Neuron (in vitro differentiated cells): ENCODE measurements around the gene LNX2.

ENCODE experiments used
- H2AFZ ChIP-seq: one replicate; pipeline ENCODE4 v1.6.1; 2013; ENCODE audit warnings: low read depth, mild to moderate bottlenecking, inconsistent platforms, low read length, moderate library complexity
- H3K27me3 ChIP-seq: one replicate; pipeline ENCODE4 v1.6.1; 2013; ENCODE audit warnings: low read length; ENCODE audit not compliant: insufficient read depth
- H3K36me3 ChIP-seq: one replicate; pipeline ENCODE4 v1.6.1; 2013; ENCODE audit warnings: low read length; ENCODE audit not compliant: insufficient read depth
- H3K4me1 ChIP-seq: one replicate; pipeline ENCODE4 v1.6.1; 2013; ENCODE audit warnings: low read length; ENCODE audit not compliant: insufficient read depth
- H3K4me3 ChIP-seq: 2 replicates; pipeline ENCODE4 v1.5.1; 2013; ENCODE audit warnings: mild to moderate bottlenecking, low read length, moderate library complexity
- H3K9me3 ChIP-seq: one replicate; pipeline ENCODE4 v1.6.1; 2013; ENCODE audit warnings: low read length

LNX2 gene

DNA sequence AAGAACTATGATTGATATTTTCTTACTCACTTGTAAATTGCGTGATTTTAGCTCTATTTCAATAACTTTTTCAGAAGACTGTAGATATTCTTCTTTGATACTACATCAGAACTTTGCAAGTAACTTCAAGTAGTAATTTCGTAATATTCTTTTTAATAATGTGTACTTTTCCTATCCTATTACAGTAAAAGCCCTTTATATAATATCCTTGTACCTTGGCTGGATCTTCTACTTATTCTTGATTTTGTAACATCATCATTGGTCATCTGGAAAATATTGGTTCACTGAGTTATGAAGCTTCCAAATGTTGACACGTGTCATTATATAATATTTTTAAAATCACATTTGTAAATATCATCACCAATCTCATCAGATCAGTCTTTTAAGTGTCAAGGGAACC, 33.7 kb upstream of the LNX2 start:
- peaks cover 13% of the 10 kb centered on the region for H3K9me3 ChIP-seq
- H3K27me3 ChIP-seq = no peaks in the 10 kb centered on the region
- H3K4me3 ChIP-seq = no peak overlapping the region
- no peak overlapping the region for H2AFZ ChIP-seq
- peaks cover 3% of the 10 kb centered on the region for H3K4me1 ChIP-seq
- peaks cover 33% of the 10 kb centered on the region for H3K36me3 ChIP-seq

DNA sequence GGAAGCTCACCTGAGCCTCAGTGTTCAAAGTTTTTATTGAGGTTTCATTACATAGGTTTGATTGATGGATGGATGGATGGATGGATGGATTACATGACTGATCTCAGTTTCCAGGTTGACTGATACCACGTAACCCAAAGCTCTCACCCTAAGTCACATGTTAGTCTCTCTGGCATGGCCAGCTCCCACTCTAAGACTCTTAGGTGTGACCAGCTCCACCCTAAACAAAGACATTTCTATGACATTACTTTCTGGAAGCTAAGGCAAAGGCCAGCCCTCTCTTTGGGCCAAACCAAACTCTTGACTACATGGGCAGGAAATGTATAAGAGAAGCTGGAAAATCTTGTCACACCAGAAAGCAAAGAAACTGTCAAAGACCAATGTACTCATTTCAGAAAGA, 30.0 kb upstream of the LNX2 start:
- no peak overlapping the region for H3K4me3 ChIP-seq
- H3K27me3 ChIP-seq = no peaks in the 10 kb centered on the region
- peaks cover 16% of the 10 kb centered on the region for H3K9me3 ChIP-seq
- H2AFZ ChIP-seq = no peak overlapping the region
- H3K36me3 ChIP-seq = peaks cover 42% of the 10 kb centered on the region
- H3K4me1 ChIP-seq = no peaks in the 10 kb centered on the region

DNA sequence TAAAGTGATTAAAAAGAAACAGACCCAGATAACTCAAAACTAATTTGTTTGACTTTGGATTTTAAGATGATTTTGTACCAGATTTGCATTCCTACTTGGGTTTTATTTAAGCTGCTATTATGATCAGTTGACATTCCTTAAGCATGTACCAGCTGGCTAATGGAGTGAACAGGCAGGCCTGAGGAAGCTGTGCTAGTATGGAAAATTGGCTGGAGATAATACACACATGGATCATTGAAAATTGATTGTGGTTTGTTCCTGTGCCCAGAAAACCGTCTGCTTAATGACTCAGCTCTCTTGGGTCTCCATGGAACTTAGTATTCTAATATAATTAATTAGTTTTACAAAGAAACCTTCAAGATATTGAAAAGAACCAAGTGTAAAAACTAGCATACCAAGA, 24.0 kb upstream of the LNX2 start:
- Histone ChIP-seq H3K27me3 (no peaks in the 10 kb centered on the region), H3K4me1 (no peaks in the 10 kb centered on the region), H3K4me3 (no peak overlapping the region), H3K36me3 (peaks cover 12% of the 10 kb centered on the region), H2AFZ (no peak overlapping the region), H3K9me3 (peaks cover 5% of the 10 kb centered on the region)

DNA sequence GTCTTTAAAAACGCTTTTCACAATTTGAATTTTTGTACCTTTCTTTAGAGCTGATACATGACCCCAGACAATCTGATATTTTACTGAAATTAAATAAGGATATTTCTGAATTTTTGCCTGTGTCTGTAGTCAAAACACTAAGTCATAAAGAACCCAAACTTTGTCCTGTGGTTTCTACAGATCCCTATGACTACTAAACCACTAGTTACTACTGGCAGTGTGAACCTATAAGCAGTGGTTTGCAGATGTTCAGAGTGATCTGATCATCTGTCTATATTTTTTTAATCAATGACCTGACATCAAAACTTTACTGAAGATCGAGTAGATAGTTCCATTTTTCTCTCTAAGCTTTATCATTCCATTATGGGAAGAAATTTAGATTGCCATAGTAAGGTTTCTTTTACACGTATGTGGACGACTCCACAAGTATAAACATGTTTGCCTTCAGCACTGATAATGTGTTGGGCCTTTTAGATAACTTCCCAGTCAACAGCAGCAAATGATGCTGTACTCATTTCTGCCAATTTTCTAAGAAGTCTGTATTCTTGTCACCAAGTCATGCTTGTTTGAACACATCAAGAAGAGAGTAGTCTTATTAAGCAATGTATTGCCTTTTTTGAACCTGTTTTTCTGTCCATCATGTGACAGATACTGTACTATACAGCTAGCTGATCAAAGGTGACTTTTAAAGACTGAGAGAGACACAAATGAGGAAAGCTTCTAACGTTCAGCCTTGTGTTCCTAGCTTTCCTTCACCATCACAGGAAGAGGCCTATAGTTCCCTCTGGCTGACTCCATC, 23.2 kb upstream of the LNX2 start:
- no peak overlapping the region for H3K4me3 ChIP-seq
- H3K27me3 ChIP-seq = no peaks in the 10 kb centered on the region
- H3K4me1 ChIP-seq = peaks cover under 1% of the 10 kb centered on the region
- no peak overlapping the region for H2AFZ ChIP-seq
- no peaks in the 10 kb centered on the region for H3K9me3 ChIP-seq
- H3K36me3 ChIP-seq = peaks cover 4% of the 10 kb centered on the region

DNA sequence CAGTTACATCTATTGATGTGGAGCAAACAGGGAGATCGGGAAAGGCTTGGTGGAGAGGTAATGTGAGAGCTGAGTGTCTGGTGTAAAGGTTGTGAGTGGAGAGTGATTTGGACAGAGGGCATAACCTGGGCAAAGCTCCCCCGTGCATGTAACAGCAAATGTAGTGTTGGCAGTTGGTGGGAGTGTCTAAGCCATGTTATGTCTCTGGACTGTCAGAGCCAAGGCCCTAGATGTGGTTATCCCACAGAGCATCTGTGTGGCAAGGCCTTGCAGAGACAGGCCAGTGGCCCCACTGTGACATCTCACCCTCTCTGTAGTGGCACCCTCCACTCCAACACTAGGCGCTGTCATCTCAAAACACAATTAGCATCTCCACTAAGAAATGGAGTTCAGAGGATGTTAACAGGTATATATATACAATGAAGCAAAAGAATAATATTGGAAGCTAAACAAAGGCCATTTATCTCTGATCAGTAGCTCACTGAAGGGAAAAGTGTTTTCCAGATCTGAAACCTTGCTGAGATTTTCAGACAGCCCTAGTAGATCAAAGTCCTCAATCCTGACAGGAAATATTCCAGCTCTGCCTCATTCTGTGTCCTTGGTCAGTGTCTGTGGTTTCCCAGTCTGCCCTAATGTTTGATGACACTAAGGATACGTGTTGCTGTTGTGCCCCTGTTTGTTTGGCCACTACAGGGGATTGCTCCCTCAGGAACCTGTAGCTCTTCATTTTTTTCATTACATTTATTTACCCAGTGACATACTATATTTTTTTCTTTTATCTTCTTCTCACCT, 21.6 kb upstream of the LNX2 start:
- Histone ChIP-seq H3K36me3 (no peaks in the 10 kb centered on the region), H3K27me3 (no peaks in the 10 kb centered on the region), H2AFZ (no peak overlapping the region), H3K4me1 (peaks cover 5% of the 10 kb centered on the region), H3K4me3 (no peak overlapping the region), H3K9me3 (no peaks in the 10 kb centered on the region)

DNA sequence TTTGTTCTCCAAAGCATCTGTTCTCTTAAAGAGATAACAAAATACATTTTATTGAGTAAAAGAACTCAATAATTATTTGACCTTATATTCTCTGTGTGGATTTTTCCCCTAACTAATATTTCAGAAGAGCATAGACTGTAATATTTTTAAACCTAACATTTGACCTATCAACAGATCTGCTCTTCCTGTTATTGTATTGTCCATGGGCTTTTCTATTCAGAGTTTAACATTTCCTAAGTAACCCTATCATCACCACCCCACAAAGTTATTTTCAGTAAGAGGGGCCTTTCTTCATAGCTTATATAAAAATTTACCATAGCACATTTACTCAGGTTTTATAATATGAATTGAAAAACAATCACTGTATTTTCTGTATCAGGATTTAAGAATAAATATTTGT, 18.9 kb upstream of the LNX2 start:
- Histone ChIP-seq H3K4me1 (peaks cover 5% of the 10 kb centered on the region), H3K36me3 (peaks cover 6% of the 10 kb centered on the region), H3K9me3 (no peaks in the 10 kb centered on the region), H2AFZ (no peak overlapping the region), H3K4me3 (no peak overlapping the region), H3K27me3 (no peaks in the 10 kb centered on the region)

DNA sequence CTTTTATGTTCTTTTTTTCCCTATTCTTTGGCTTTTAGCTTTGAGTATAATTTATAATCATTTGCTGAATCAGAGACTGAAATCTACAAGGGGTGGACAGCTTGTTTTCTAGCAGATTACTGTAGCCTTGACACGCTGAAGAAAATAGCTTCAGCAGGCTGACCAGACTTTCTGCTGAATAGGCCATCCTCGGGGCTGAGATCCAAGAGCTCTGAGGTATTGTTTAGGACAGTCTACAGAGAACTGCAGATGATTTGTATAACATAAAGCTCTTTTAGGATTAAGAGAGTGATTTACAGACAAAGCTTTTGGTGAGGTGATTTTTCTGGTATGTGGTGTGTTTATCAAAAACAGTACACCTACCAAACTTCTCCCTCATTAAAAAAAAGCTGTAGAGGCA, 18.2 kb upstream of the LNX2 start:
- no peaks in the 10 kb centered on the region for H3K9me3 ChIP-seq
- H3K4me3 ChIP-seq = no peak overlapping the region
- H3K27me3 ChIP-seq = no peaks in the 10 kb centered on the region
- no peak overlapping the region for H2AFZ ChIP-seq
- peaks cover 5% of the 10 kb centered on the region for H3K4me1 ChIP-seq
- H3K36me3 ChIP-seq = peaks cover 10% of the 10 kb centered on the region

DNA sequence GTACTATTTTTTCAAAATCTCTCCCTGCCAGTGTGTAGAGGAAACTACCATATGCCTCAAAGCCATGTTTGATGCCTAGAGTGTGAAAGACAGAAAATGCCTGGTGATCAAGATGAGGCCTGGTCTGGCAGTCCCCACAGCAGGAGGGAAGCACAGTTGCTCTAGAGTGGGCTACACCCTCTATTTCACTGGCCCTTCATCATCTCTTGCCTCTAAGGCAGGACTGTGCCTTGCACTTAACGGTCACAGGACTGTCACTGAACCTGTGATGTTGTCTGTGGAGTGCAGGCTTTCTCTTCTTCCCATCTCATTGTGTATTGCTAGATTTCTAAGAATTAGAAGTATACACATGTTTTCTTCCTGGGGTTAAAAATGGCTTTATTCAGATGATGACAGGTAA, 17.7 kb upstream of the LNX2 start:
- Histone ChIP-seq H3K4me3 (no peak overlapping the region), H3K4me1 (peaks cover 5% of the 10 kb centered on the region), H3K27me3 (no peaks in the 10 kb centered on the region), H3K36me3 (peaks cover 10% of the 10 kb centered on the region), H2AFZ (no peak overlapping the region), H3K9me3 (no peaks in the 10 kb centered on the region)

DNA sequence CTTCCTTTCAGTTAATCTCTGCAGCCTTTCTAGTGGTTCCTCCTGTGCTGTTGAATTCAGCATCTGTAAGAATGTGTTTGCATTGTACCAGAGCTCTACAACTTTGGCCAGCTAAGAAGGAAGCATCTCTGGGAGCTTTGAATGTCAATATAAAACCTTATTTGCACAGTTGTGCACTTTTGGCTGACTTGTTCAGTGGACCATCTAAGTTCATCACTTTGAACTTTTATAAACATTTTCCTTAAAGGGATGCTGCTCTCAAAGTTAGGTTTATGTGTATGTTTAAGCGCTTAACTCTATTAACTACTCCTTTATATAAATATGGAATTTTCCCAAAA, 16.9 kb upstream of the LNX2 start:
- Histone ChIP-seq H3K9me3 (no peaks in the 10 kb centered on the region), H3K4me3 (no peak overlapping the region), H2AFZ (no peak overlapping the region), H3K36me3 (peaks cover 12% of the 10 kb centered on the region), H3K27me3 (no peaks in the 10 kb centered on the region), H3K4me1 (peaks cover 5% of the 10 kb centered on the region)

DNA sequence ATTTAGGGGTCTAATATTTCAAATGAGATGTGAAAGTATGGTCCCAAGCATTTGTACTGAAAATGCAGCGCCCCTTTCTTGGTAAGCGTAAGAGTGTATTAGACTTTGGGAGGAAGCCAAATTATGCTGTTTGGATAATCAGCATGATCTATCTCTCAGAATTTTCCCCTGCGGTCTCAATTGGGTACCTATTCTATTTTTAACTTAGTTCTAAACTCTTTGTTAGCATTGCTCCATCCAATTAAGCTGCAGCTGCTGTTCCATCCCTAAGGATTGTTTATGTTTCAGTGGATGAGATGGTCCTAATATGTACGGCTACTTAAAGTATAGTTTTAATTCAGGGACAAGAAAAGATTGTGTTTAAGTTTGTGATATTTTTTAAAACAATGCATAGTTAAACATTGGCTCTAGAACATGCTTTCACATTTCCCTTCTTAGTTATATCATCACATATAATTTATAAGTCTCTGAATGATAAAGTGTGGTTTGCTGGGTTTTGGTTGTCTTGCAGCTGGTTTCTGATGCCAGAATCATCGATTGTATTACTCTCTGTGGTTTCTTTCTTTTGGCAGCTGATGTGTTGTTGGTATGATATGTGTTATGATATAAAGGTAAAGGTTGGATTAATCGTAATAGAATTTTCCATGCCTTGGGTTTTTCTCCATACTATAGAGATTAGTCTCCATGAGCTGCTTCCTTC, 16.4 kb upstream of the LNX2 start:
- Histone ChIP-seq H2AFZ (no peak overlapping the region), H3K4me1 (peaks cover 5% of the 10 kb centered on the region), H3K27me3 (no peaks in the 10 kb centered on the region), H3K4me3 (no peak overlapping the region), H3K36me3 (peaks cover 17% of the 10 kb centered on the region), H3K9me3 (no peaks in the 10 kb centered on the region)

DNA sequence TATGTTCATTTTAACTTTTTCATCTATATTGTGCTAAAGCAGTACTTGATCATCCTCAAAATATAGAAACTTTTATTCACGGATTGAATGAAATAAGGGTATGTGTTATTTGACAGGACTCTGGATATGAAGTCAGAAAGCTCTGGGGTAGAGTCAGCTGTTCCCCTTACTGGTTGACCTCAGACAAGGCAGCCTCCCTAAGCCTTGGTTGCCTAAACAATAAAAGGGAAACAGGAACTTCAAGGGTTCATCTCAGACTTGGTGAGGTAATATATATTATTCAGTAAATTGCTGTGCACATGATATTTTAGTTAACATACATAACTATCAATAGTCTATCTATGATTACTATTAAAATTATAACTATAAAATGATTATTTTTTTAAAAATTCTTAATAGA, 14.9 kb upstream of the LNX2 start:
- peaks cover 20% of the 10 kb centered on the region for H3K36me3 ChIP-seq
- no peaks in the 10 kb centered on the region for H3K27me3 ChIP-seq
- no peak overlapping the region for H2AFZ ChIP-seq
- H3K4me3 ChIP-seq = no peak overlapping the region
- no peaks in the 10 kb centered on the region for H3K9me3 ChIP-seq
- peaks cover 5% of the 10 kb centered on the region for H3K4me1 ChIP-seq

DNA sequence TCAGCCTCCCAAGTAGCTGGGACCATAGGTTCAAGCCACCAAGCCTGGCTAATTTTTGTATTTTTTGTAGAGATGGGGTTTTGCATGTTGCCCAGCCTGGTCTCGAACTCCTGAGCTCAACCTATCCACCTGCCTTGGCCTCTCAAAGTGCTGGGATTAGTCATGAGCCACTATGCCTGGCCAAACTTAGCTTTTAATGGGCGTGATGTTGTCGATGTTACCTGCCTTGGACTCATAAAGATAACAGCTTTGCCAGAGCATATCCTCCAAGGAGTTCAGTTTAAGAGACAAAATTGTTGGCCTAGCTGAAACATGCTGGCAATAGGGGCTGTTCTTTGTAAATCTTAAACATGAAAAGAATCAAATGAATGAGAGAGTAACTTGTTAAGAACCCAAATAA, 14.5 kb upstream of the LNX2 start:
- Histone ChIP-seq H3K36me3 (peaks cover 20% of the 10 kb centered on the region), H2AFZ (no peak overlapping the region), H3K9me3 (no peaks in the 10 kb centered on the region), H3K4me3 (no peak overlapping the region), H3K27me3 (no peaks in the 10 kb centered on the region), H3K4me1 (peaks cover 5% of the 10 kb centered on the region)

DNA sequence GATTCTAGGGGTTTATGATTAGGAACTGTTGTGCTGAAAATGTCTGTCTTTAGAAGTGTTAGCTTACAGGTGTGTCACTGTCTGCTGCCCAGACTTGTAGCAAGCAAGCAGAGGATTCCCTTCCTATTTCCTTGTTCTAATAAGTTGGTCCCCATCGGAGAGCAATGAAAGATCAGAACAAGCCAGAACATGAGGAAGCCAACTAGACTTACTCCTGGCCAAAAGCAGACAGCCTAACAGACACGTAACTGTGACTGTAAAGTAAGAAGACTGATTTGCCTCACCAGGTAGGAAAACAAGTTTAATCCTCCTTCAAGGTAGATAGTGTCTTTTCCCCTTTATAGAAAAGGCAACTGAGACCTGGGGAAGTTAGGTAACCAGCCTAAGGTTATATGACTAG, 13.9 kb upstream of the LNX2 start:
- H2AFZ ChIP-seq = no peak overlapping the region
- no peak overlapping the region for H3K4me3 ChIP-seq
- H3K9me3 ChIP-seq = no peaks in the 10 kb centered on the region
- H3K4me1 ChIP-seq = peaks cover 5% of the 10 kb centered on the region
- peaks cover 21% of the 10 kb centered on the region for H3K36me3 ChIP-seq
- H3K27me3 ChIP-seq = no peaks in the 10 kb centered on the region
